Epidermal melanocyte (primary cell): ENCODE data around the gene GRM4.
"Not testable (repeated sequence)": the region's sequence is repeated elsewhere in the genome, so short reads cannot be mapped to it uniquely, and the experiment has no call there.

Experiments used
- DNase-seq: peaks from one replicate; pipeline ENCODE4 v3.0.0; 2011; ENCODE audit warnings: low spot score; ENCODE audit not compliant: insufficient read length

Gene GRM4

GRCh38 chr6:34022873-34023255, 123.0 kb downstream of the GRM4 start:
- no peak for DNase-seq

GRCh38 chr6:34022250-34022872, 123.5 kb downstream of the GRM4 start:
- DNase-seq, result no peak

GRCh38 chr6:34021554-34022190, 124.2 kb downstream of the GRM4 start:
- DNase-seq, result no peak

GRCh38 chr6:34020807-34021553, 124.9 kb downstream of the GRM4 start:
- no peak for DNase-seq

GRCh38 chr6:34020278-34020677, 125.6 kb downstream of the GRM4 start:
- DNase-seq, result no peak

- no peak for DNase-seq
Measured at GRCh38 chr6:34018961-34019606, 126.8 kb downstream of the GRM4 start.

- no peak for DNase-seq
Measured at GRCh38 chr6:34018026-34018425, 127.9 kb downstream of the GRM4 start.

GRCh38 chr6:34017106-34017805, 128.6 kb downstream of the GRM4 start:
- DNase-seq, result no peak

- not testable (repeated sequence) for DNase-seq
Measured at GRCh38 chr6:34016573-34016972, 129.3 kb downstream of the GRM4 start.

- no peak for DNase-seq
Measured at GRCh38 chr6:34015586-34015985, 130.3 kb downstream of the GRM4 start.

- DNase-seq, result no peak
Measured at GRCh38 chr6:34011264-34011663, 134.6 kb downstream of the GRM4 start.

- no peak for DNase-seq
Measured at GRCh38 chr6:34005901-34006531, 139.9 kb downstream of the GRM4 start.

- no peak for DNase-seq
Measured at GRCh38 chr6:34004706-34005105, 141.2 kb downstream of the GRM4 start.

GRCh38 chr6:34003962-34004361, 141.9 kb downstream of the GRM4 start:
- no peak for DNase-seq

- no peak for DNase-seq
Measured at GRCh38 chr6:34001706-34002621, 143.9 kb downstream of the GRM4 start.

- DNase-seq, result no peak
Measured at GRCh38 chr6:34000281-34000680, 145.6 kb downstream of the GRM4 start.

- no peak for DNase-seq
Measured at GRCh38 chr6:33999567-33999966, 146.3 kb downstream of the GRM4 start.

- no peak for DNase-seq
Measured at GRCh38 chr6:33998660-33999059, 147.2 kb downstream of the GRM4 start.

- no peak for DNase-seq
Measured at GRCh38 chr6:33997265-33997664, 148.6 kb downstream of the GRM4 start.

- DNase-seq, result no peak
Measured at GRCh38 chr6:33996120-33996475, 149.8 kb downstream of the GRM4 start.
